Measurements from ENCODE around the gene NCOA5. TPM values are rescaled to one million over a fixed set of nuclear protein-coding genes. Genes with fewer than 3 reads are reported as not detected.

The NCOA5 gene
- total and polyA plus RNA-seq, 10 donors, result 14.3 to 33.2 (median 27.7) TPM

DNA sequence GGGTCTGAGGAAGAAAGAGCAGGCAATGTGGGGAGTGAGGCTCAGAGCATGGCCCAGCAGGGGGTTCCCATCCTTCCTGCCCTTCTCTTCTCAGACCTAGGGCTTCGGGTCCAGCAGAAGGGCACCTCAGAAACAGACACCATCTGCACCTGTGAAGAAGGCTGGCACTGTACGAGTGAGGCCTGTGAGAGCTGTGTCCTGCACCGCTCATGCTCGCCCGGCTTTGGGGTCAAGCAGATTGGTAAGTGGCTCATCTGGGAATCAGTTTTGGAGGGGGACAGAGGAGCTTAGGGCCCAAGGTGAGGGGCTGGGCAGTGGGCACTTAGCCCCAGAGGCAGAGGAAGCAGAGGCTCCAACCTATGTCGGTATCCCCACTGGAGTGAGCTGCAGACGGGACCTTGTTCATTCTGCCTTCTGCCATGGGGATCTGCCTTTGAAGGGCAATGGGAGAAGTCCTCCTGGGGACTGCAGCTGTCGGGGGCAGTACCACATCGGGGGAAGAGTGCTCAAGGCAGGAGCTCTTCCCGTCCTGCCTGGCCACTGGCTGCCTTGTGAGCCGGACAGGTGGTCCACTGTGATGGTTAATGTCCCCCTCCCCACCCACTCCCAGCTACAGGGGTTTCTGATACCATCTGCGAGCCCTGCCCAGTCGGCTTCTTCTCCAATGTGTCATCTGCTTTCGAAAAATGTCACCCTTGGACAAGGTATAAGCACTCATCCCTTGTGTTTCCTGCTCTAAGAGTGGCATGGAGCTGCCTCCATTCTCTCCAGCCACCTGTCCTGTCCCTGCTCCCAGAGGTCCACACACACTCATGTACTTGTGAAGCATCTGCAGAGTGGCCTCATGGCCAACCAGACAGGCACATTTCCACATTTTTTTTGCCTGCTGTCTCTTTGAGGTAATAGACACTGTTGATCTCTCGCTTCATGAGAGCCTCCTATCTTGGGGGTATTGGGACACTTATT is 33.0 kb upstream of the NCOA5 start:
- Histone ChIP-seq H3K27me3 (replicated peaks in 1 of 7) (no peaks in the 10 kb centered on the region), H3K4me3 (no peak overlapping the region), H3K27ac (no peak overlapping the region), H3K9me3 (no peaks in the 10 kb centered on the region), H3K36me3 (peaks cover 0 to 65% (median 49%) of the 10 kb centered on the region in 6 donors), H3K4me1 (peaks cover 23 to 58% (median 44%) of the 10 kb centered on the region in 6 donors)
- TF ChIP-seq, protein P1, sequence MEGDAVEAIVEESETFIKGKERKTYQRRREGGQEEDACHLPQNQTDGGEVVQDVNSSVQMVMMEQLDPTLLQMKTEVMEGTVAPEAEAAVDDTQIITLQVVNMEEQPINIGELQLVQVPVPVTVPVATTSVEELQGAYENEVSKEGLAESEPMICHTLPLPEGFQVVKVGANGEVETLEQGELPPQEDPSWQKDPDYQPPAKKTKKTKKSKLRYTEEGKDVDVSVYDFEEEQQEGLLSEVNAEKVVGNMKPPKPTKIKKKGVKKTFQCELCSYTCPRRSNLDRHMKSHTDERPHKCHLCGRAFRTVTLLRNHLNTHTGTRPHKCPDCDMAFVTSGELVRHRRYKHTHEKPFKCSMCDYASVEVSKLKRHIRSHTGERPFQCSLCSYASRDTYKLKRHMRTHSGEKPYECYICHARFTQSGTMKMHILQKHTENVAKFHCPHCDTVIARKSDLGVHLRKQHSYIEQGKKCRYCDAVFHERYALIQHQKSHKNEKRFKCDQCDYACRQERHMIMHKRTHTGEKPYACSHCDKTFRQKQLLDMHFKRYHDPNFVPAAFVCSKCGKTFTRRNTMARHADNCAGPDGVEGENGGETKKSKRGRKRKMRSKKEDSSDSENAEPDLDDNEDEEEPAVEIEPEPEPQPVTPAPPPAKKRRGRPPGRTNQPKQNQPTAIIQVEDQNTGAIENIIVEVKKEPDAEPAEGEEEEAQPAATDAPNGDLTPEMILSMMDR (IDR thresholded peaks at IDR 0.05 in 8 of 11, conservative IDR thresholded peaks at IDR 0.05 in 3 of 11), result no peak
- peak in 1 of 3 donors; percentile 11 for TF ChIP-seq POLR2AphosphoS5 (IDR thresholded peaks at IDR 0.05)
- no peak for DNase-seq
- WGBS, 5 donors, result 89 to 93% (median 91%) methylated on average over 11 to 15 of the region's 15 CpGs
- intact Hi-C loops (cut with DNase I; ENCODE audit: low total_unique reads), result no loop called here

DNA sequence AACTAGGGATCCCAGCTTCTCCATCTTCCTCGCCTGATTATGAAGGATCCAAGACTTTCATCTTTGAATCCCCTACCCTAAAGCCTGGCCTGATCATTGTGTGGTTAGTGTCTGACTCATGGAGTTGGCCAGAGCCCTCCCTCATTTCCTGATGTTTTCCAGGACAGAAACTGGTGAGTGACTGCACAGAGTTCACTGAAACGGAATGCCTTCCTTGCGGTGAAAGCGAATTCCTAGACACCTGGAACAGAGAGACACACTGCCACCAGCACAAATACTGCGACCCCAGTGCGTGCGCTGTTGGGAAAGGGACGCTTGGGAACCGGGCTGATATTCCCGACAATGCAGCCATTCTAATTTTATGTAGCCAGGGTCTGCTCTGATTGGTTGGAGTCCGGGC is 32.3 kb upstream of the NCOA5 start:
- WGBS, 5 donors, result 78 to 87% (median 81%) methylated on average over 11 of the region's 11 CpGs
- Histone ChIP-seq H3K27me3 (replicated peaks in 1 of 7) (no peaks in the 10 kb centered on the region), H3K4me1 (peaks cover 28 to 66% (median 51%) of the 10 kb centered on the region in 6 donors), H3K4me3 (no peak overlapping the region), H3K27ac (peak overlapping the region in 1 of 8 donors; percentile 93), H3K9me3 (no peaks in the 10 kb centered on the region), H3K36me3 (peaks cover 0 to 58% (median 47%) of the 10 kb centered on the region in 6 donors)
- TF ChIP-seq, protein P1 (IDR thresholded peaks at IDR 0.05 in 8 of 11, conservative IDR thresholded peaks at IDR 0.05 in 3 of 11), result no peak
- TF ChIP-seq POLR2AphosphoS5 (IDR thresholded peaks at IDR 0.05) (no peak), POLR2A (IDR thresholded peaks at IDR 0.05) (no peak)
- intact Hi-C loops (cut with DNase I; ENCODE audit: low total_unique reads), result no loop called here
- no peak for DNase-seq

DNA sequence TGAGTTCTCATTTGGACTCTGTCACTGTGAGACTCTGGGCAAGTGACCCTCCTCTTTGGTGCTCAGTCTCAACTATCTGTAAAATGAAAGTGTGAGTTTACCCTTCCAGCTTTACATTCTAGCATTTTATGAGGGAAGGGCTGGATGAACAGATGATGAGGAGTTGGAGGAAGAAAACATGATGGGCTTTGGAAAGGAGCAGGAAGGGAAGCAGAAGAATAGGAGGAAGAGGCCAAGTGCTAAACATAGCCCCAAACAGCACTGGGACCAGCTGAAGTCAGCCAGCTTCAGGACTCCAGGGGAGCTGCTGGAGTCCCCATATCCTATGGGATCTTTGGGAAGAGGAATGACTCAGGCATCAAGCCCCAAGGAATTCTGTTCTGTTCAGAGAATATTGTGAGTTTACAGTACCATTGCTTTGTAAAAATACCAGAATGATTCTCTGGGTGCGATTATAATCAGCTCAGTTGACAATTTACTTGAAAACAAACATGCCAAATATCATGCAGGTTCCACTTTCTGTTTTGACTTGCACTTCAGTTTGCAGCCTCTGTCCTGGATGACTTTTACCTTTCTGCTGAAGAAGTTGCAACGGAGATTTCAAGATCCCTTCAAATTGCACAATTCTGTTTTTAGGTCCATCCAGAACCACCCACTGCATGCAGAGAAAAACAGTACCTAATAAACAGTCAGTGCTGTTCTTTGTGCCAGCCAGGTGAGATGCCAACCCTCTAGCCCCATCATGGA is 31.6 kb upstream of the NCOA5 start:
- peaks cover 0 to 51% (median 41%) of the 10 kb centered on the region in 6 donors for H3K36me3 ChIP-seq
- TF ChIP-seq POLR2AphosphoS5 (IDR thresholded peaks at IDR 0.05), result no peak
- TF ChIP-seq POLR2A (IDR thresholded peaks at IDR 0.05), result no peak
- TF ChIP-seq, protein P1 (IDR thresholded peaks at IDR 0.05 in 8 of 11, conservative IDR thresholded peaks at IDR 0.05 in 3 of 11), result no peak
- WGBS, 5 donors, result 52 to 80% (median 54%) methylated on average over 2 of the region's 2 CpGs
- H3K9me3 ChIP-seq, result no peaks in the 10 kb centered on the region
- peak overlapping the region in 5 of 8 donors; percentile 15 to 93 (median 50) for H3K27ac ChIP-seq
- no peaks in the 10 kb centered on the region for H3K27me3 ChIP-seq (replicated peaks in 1 of 7)
- intact Hi-C loops (cut with DNase I; ENCODE audit: low total_unique reads), result no loop called here
- peaks cover 28 to 72% (median 53%) of the 10 kb centered on the region in 6 donors for H3K4me1 ChIP-seq
- peak overlapping the region in 5 of 8 donors; percentile 4 to 90 (median 61) for H3K4me3 ChIP-seq
- no peak for DNase-seq
